ENCODE data around the gene PRM2.

Gene PRM2

GRCh38 chr16:11240636-11241473 lies 35.4 kb downstream of the PRM2 start:
- no peak overlapping the region for H3K4me3 ChIP-seq (ENCODE audit: low read length)
- DNase-seq (ENCODE audit: low read depth), result no peak
- TF ChIP-seq CTCF (conservative IDR thresholded peaks at IDR 0.05; ENCODE audit: low read length), result no peak

- H3K4me3 ChIP-seq (ENCODE audit: low read length), result no peak overlapping the region
- no peak for TF ChIP-seq CTCF (conservative IDR thresholded peaks at IDR 0.05; ENCODE audit: low read length)
Measured at GRCh38 chr16:11239644-11240632, 36.3 kb downstream of the PRM2 start.

DNA sequence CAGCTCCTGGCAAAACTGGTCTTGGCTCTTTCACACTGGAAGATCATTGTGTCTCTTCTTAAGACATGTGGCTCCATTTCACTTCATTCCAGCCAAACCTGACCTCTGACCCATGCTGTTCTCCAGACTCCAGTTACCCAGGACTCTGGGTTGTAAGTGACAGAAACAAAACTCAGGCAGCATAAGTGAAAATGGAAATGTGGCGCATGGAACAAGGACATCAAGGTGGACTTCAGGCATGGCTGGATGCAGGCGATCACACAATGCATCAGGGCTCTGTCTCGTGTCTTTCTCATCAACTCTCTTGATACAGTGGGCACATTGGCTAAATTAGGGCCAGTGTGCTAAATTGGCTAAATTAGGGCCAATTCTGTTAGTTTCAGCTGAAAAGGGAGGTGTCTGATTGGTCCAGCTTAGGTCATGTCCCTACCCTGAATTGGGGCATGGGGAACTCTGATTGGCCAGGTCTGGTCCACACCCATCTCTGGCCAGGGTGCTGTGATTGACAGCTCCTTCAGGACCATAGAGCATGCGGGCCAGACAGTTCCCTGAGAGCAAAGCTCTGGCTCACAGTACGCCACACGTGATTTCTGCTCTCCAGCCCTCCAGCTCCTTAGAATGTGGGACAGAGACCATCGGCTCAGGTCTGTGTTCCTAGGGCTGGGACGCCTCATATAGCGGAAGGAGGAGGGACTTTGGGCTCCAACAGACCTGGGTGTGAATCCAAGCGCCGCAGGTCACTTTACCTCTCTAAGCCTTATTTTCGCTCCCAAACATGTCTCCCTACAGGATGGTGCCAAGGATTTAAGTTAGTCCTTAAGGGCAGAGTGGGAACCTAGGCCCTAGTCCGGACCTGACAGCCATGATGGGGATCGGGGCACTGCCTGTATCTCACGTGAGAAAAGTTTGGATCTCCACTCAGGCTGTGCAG lies 37.7 kb downstream of the PRM2 start:
- H3K4me3 ChIP-seq (ENCODE audit: low read length), result no peak overlapping the region
- DNase-seq (ENCODE audit: low read depth), result no peak
- TF ChIP-seq CTCF (conservative IDR thresholded peaks at IDR 0.05; ENCODE audit: low read length), result no peak

More at GRCh38 chr16:11239644-11240632, 36.3 kb downstream of the PRM2 start:
- no peak for DNase-seq (ENCODE audit: low read depth)

- no peak for TF ChIP-seq CTCF (conservative IDR thresholded peaks at IDR 0.05; ENCODE audit: low read length)
- no peak for DNase-seq (ENCODE audit: low read depth)
- H3K4me3 ChIP-seq (ENCODE audit: low read length), result no peak overlapping the region
Measured at GRCh38 chr16:11236461-11237254, 39.6 kb downstream of the PRM2 start.

GRCh38 chr16:11235703-11235991 lies 40.6 kb downstream of the PRM2 start:
- no peak for DNase-seq (ENCODE audit: low read depth)
- H3K4me3 ChIP-seq (ENCODE audit: low read length), result no peak overlapping the region
- TF ChIP-seq CTCF (conservative IDR thresholded peaks at IDR 0.05; ENCODE audit: low read length), result no peak

Measured in AG10803 (cell line).